HCT116 (cell line): Measurements from ENCODE around the gene DIS3L2. TPM values are rescaled to one million over a fixed set of nuclear protein-coding genes. Genes with fewer than 3 reads are reported as not detected.

ENCODE experiments used
- ATAC-seq: fragments of 200-7000 bp; cut with Tn5 transposase; 2 replicates; pipeline ENCODE4 v1.9.1; 2020; ENCODE audit warnings: mild to moderate bottlenecking, moderate library complexity
- BruUV-seq: library from RNA; stranded (reverse); fragments of 400-500 nt; replicated peaks from 2 replicates; lab custom pipeline; 2021; lab: Mats Ljungman, UMichigan
- CTCF ChIA-PET: fragments of 300-600 bp; sonication (Branson Sonifier 250); formaldehyde crosslinking; loops from one replicate; lab custom pipeline; 2021; ENCODE audit warnings: antibody characterized with exemption; lab: Charles Lee
- POLR2A ChIA-PET: fragments of 300-600, 350-600 bp; sonication (Branson Sonifier 250); formaldehyde crosslinking; loops from one replicate; lab custom pipeline; 2021; ENCODE audit warnings: antibody characterized with exemption; lab: Charles Lee
- RAD21 ChIA-PET, 2 experiments: fragments of 300-600 bp; sonication (Branson Sonifier 250); formaldehyde crosslinking; loops; one replicate each; lab custom pipeline; 2023; ENCODE audit warnings: low total read pairs in 2 of 2; ENCODE audit not compliant: uncharacterized antibody in 2 of 2, unreplicated experiment in 2 of 2, low non-redundant PET in 1 of 2; lab: Charles Lee
- DNase-seq: peaks from one replicate; pipeline ENCODE4 v3.0.0-alpha.2; 2010; ENCODE audit warnings: low read depth, low spot score
- H2AFZ ChIP-seq: fragments of 200-600 bp; shearing (Covaris generic), sonication (generic); 2 replicates; pipeline ENCODE4 v1.6.1; 2017; ENCODE audit warnings: low read depth, mixed run types, mixed read lengths, antibody characterized with exemption, low read length; ENCODE audit not compliant: poor library complexity, severe bottlenecking
- H3K27ac ChIP-seq: 2 replicates; pipeline ENCODE4 v1.5.1; 2012; ENCODE audit warnings: low read depth, low read length
- H3K27me3 ChIP-seq: fragments of 200-600 bp; sonication (generic); 2 replicates; pipeline ENCODE4 v1.6.1; 2016; ENCODE audit warnings: mixed run types, low read length, mixed read lengths; ENCODE audit not compliant: insufficient read depth
- H3K36me3 ChIP-seq, 2 experiments: fragments of 200-500 bp in 1 of 2; fragments of 200-600 bp in 1 of 2; sonication (Bioruptor generic) in 1 of 2; sonication (generic) in 1 of 2; 2 replicates each; pipeline versions ENCODE4 v1.5.1 to v1.6.1; 2014 to 2016; ENCODE audit warnings: low read length in 2 of 2, inconsistent platforms in 1 of 2, mixed read lengths in 1 of 2, mixed run types in 1 of 2; ENCODE audit not compliant: insufficient read depth in 2 of 2, control insufficient read depth in 1 of 2
- H3K4me1 ChIP-seq, 2 experiments: fragments of 200-600 bp in 1 of 2; sonication (generic) in 1 of 2; 2 replicates each; pipeline versions ENCODE4 v1.5.1 to v1.6.1; 2012 to 2017; ENCODE audit warnings: low read length in 2 of 2, inconsistent platforms in 1 of 2, mild to moderate bottlenecking in 1 of 2, mixed read lengths in 1 of 2, mixed run types in 1 of 2, moderate library complexity in 1 of 2; ENCODE audit not compliant: insufficient read depth in 2 of 2, control insufficient read depth in 1 of 2
- H3K4me2 ChIP-seq: fragments of 200-600 bp; sonication (generic); 2 replicates; pipeline ENCODE4 v1.6.1; 2017; ENCODE audit warnings: mixed run types, low read length, mixed read lengths
- H3K4me3 ChIP-seq, 2 experiments: fragments of 200-600 bp in 1 of 2; sonication (generic) in 1 of 2; replicated peaks in 1 of 2; 2 replicates each; pipeline ENCODE4 v1.5.1; 2011 to 2016; ENCODE audit warnings: low read length in 2 of 2, control low read depth in 1 of 2, low read depth in 1 of 2, mild to moderate bottlenecking in 1 of 2, mixed read lengths in 1 of 2, mixed run types in 1 of 2
- H3K79me2 ChIP-seq: fragments of 200-600 bp; sonication (generic); 2 replicates; pipeline ENCODE4 v1.6.1; 2017; ENCODE audit warnings: mild to moderate bottlenecking, mixed run types, low read length, moderate library complexity, mixed read lengths; ENCODE audit not compliant: insufficient read depth
- H3K9ac ChIP-seq: fragments of 200-600 bp; sonication (generic); 2 replicates; pipeline ENCODE4 v1.6.1; 2016; ENCODE audit warnings: low read length, mixed read lengths
- H3K9me2 ChIP-seq: fragments of 200-600 bp; sonication (generic), shearing (Covaris generic); 2 replicates; pipeline ENCODE4 v1.6.1; 2017; ENCODE audit warnings: mixed run types, mild to moderate bottlenecking, moderate library complexity; ENCODE audit not compliant: insufficient read depth
- H3K9me3 ChIP-seq, 2 experiments: fragments of 200-500 bp in 1 of 2; fragments of 200-600 bp in 1 of 2; sonication (Bioruptor generic) in 1 of 2; sonication (generic) in 1 of 2; 2 replicates each; pipeline ENCODE4 v1.6.1; 2014 to 2017; ENCODE audit warnings: low read length in 2 of 2, mixed read lengths in 2 of 2, inconsistent platforms in 1 of 2, low read depth in 1 of 2, mild to moderate bottlenecking in 1 of 2, mixed run types in 1 of 2, moderate library complexity in 1 of 2; ENCODE audit not compliant: control insufficient read depth in 1 of 2, insufficient read depth in 1 of 2
- H4K20me1 ChIP-seq: fragments of 200-600 bp; sonication (generic), shearing (Covaris generic); 2 replicates; pipeline ENCODE4 v1.6.1; 2017; ENCODE audit warnings: mixed run types, mild to moderate bottlenecking, moderate library complexity; ENCODE audit not compliant: insufficient read depth
- EGR1 ChIP-seq: IDR thresholded peaks from 2 replicates; pipeline ENCODE4 v1.6.1; 2012; ENCODE audit warnings: low read depth
- EZH2 ChIP-seq: fragments of 200-600 bp; sonication (generic); IDR thresholded peaks from 2 replicates; pipeline ENCODE4 v1.6.1; 2017; ENCODE audit warnings: antibody characterized with exemption, mixed run types
- FOSL1 ChIP-seq: IDR thresholded peaks from 2 replicates; pipeline ENCODE4 v1.6.1; 2012; ENCODE audit warnings: low read depth
- JUND ChIP-seq: IDR thresholded peaks from 2 replicates; pipeline ENCODE4 v1.6.1; 2012
- SIN3A ChIP-seq: IDR thresholded peaks from 2 replicates; pipeline ENCODE4 v1.6.1; 2012; ENCODE audit warnings: low read depth
- YY1 ChIP-seq: IDR thresholded peaks from 2 replicates; pipeline ENCODE4 v1.6.1; 2011; ENCODE audit warnings: low read length, low read depth, moderate library complexity, mild to moderate bottlenecking; ENCODE audit not compliant: insufficient replicate concordance; ENCODE audit errors: extremely low read depth
- ZNF274 ChIP-seq: fragments of 200-500 bp; sonication (Bioruptor generic); IDR thresholded peaks from 2 replicates; pipeline ENCODE4 v1.6.1; 2014; ENCODE audit warnings: mild to moderate bottlenecking, low read depth, low read length, inconsistent platforms
- intact Hi-C: fragments of 100-400 bp; cut with micrococcal nuclease; formaldehyde crosslinking; loops from 2 replicates; pipeline ENCODE4 v1.10.0; 2022
- total RNA-seq: library from RNA; stranded (reverse); gene quantifications from one replicate; pipeline ENCODE4 v1.2.1, GENCODE V29; 2021; ENCODE audit not compliant: unreplicated experiment
- TF ChIP-seq, protein P1 (sequence below): IDR thresholded peaks from 2 replicates; pipeline ENCODE4 v1.6.1; 2012
- TF ChIP-seq, protein P2 (sequence below), 3 experiments: fragments of 200-600 bp in 1 of 3; sonication (generic) in 1 of 3; IDR thresholded peaks in 2 of 3; conservative IDR thresholded peaks in 1 of 3; 2 replicates each; pipeline ENCODE4 v1.5.1; 2012 to 2017; ENCODE audit warnings: low read depth in 2 of 3, low read length in 2 of 3, antibody characterized with exemption in 1 of 3, borderline replicate concordance in 1 of 3, control low read depth in 1 of 3, mild to moderate bottlenecking in 1 of 3, mixed read lengths in 1 of 3, mixed run types in 1 of 3, moderate library complexity in 1 of 3; ENCODE audit not compliant: insufficient read depth in 1 of 3

Gene DIS3L2
- total RNA-seq, 1 experiment from 2014 or later: 42.5 TPM

DNA sequence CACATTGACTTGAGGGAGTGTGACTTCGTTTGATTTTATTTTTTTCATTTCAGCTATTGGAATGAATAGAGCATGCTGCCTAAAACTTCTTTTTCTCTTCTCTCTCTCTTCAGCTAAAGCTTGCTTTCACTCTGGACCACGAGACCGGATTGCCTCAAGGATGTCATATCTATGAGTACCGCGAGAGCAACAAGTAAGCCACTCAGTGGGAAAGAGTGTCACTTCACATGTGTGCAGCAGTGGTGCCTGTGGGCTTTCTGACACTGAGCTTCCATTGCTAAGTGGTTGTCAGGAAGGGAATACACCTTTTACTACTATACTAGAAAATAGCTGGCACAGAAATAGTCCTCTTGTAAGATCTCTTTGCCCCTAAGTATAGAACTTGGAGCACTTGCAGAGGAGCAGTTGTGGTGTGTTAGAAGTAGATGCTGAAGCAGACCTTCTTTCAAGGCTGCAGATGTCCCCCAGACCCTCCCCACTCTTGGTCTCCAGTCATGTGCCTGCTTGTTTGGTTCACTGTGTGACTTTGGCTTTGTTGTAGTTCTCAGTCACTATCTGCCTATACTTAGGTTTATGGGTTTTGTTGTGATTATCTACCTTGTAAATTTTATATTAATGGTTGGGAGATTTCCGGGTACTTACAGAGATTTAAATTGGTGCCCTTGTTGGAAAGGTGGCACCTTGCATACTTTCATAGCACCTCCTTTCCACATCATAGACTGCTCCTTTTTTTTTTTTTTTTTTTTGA is 338.6 kb downstream of the DIS3L2 start:
- Histone ChIP-seq H3K9me2 (no peaks in the 10 kb centered on the region), H3K4me2 (no peak overlapping the region), H2AFZ (no peak overlapping the region), H3K9me3 (no peaks in the 10 kb centered on the region), H3K9ac (no peak overlapping the region), H3K4me3 (no peak overlapping the region), H3K27me3 (no peaks in the 10 kb centered on the region), H3K36me3 (no peaks in the 10 kb centered on the region), H3K79me2 (no peaks in the 10 kb centered on the region), H3K4me1 (no peaks in the 10 kb centered on the region), H4K20me1 (no peaks in the 10 kb centered on the region), H3K27ac (no peak overlapping the region)
- DNase-seq: no peak
- POLR2A ChIA-PET: no interaction called here
- TF ChIP-seq YY1: no peak
- TF ChIP-seq FOSL1: no peak
- no peak for TF ChIP-seq ZNF274
- TF ChIP-seq EGR1: no peak
- TF ChIP-seq, protein P1, sequence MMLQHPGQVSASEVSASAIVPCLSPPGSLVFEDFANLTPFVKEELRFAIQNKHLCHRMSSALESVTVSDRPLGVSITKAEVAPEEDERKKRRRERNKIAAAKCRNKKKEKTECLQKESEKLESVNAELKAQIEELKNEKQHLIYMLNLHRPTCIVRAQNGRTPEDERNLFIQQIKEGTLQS: no peak
- TF ChIP-seq JUND: no peak
- TF ChIP-seq, protein P2, sequence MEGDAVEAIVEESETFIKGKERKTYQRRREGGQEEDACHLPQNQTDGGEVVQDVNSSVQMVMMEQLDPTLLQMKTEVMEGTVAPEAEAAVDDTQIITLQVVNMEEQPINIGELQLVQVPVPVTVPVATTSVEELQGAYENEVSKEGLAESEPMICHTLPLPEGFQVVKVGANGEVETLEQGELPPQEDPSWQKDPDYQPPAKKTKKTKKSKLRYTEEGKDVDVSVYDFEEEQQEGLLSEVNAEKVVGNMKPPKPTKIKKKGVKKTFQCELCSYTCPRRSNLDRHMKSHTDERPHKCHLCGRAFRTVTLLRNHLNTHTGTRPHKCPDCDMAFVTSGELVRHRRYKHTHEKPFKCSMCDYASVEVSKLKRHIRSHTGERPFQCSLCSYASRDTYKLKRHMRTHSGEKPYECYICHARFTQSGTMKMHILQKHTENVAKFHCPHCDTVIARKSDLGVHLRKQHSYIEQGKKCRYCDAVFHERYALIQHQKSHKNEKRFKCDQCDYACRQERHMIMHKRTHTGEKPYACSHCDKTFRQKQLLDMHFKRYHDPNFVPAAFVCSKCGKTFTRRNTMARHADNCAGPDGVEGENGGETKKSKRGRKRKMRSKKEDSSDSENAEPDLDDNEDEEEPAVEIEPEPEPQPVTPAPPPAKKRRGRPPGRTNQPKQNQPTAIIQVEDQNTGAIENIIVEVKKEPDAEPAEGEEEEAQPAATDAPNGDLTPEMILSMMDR (IDR thresholded peaks at IDR 0.05 in 2 of 3, conservative IDR thresholded peaks at IDR 0.05 in 1 of 3; ENCODE audit: borderline replicate concordance in 1 of 3, insufficient read depth in 1 of 3, low read depth in 2 of 3, low read length in 2 of 3): no peak
- TF ChIP-seq EZH2: no peak
- TF ChIP-seq SIN3A: no peak
- BruUV-seq: no TSS peak
- CTCF ChIA-PET: no interaction called here
- intact Hi-C loops: no loop called here
- ATAC-seq: no peak
- RAD21 ChIA-PET: no interaction called here
